Activated T-cell treated with anti-CD3 and anti-CD28 coated beads for 1 hour (primary cell): ENCODE results near the gene SPATA24.
"Not testable (repeated sequence)": the region's sequence is repeated elsewhere in the genome, so short reads cannot be mapped to it uniquely, and the experiment has no call there.

ENCODE experiments used
- DNase-seq: peaks from one replicate; pipeline ENCODE4 v3.0.0-alpha.2; 2020; ENCODE audit warnings: low read depth

SPATA24 gene

GRCh38 chr5:139416651-139417050, 12.8 kb upstream of the SPATA24 start:
- DNase-seq: no peak

DNA sequence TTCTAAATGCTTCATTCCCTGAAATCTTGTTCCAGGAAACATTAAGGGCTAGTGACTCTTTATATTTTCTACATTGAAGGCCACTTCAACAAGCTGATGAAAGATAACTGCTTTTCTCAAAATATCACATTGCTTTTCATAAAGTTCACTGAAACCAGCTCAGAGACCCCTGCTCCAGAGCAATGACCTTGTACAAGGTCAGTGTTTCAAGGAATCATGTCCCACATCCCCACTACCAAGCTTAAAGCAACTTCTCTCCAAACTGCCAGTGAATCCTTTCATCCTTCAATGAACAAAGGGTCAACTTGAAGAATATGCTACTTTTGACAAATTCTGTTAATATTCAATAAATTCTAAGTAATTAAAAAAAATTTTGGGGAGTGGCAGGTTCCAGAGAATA, 12.0 kb upstream of the SPATA24 start:
- no peak for DNase-seq

GRCh38 chr5:139415221-139415861, 11.5 kb upstream of the SPATA24 start:
- no peak for DNase-seq

DNA sequence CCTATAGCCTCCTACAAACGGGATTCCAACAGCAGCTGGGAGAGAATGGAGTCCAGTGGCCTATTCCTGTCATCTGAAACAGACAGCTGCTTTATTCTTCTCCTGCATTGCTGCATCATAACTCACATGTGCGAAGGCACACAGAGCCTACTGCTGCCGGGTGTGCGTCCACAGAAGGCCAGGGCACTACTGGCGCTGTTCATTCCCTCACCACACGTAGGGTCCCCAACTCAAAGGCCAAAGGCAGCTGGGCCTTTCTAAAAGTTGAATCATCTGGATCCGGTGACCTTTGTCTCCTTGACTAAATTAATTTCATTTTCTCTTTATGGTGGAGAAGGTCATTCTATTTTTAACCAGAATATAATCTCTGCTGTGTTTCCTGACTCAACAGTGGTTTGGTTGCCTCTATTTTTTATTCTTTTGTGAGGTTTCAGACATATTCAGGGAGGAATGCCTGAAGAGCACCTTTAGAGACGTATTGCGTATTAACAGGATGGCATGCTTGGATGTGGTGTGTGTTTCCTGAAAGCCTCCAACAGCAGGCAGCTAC, 10.8 kb upstream of the SPATA24 start:
- no peak for DNase-seq

- no peak for DNase-seq
These were observed 10.1 kb upstream of the SPATA24 start for GRCh38 chr5:139413963-139414362.

GRCh38 chr5:139413153-139413552, 9.3 kb upstream of the SPATA24 start:
- DNase-seq: no peak

- no peak for DNase-seq
These were observed 7.3 kb upstream of the SPATA24 start for GRCh38 chr5:139410993-139411828.

- DNase-seq: no peak
These were observed 6.5 kb upstream of the SPATA24 start for GRCh38 chr5:139410121-139410992.

GRCh38 chr5:139409116-139409515, 5.2 kb upstream of the SPATA24 start:
- not testable (repeated sequence) for DNase-seq

- no peak for DNase-seq
These were observed 4.3 kb upstream of the SPATA24 start for GRCh38 chr5:139408191-139408590.

- no peak for DNase-seq
These were observed 3.6 kb upstream of the SPATA24 start for GRCh38 chr5:139407517-139407916.

GRCh38 chr5:139406963-139407362, 3.1 kb upstream of the SPATA24 start:
- no peak for DNase-seq

GRCh38 chr5:139404484-139404840, 573 bp upstream of the SPATA24 start:
- DNase-seq: no peak

GRCh38 chr5:139403418-139403786, 487 bp downstream of the SPATA24 start:
- no peak for DNase-seq

- DNase-seq: no peak
These were observed 1.2 kb downstream of the SPATA24 start for GRCh38 chr5:139402561-139403158.

DNA sequence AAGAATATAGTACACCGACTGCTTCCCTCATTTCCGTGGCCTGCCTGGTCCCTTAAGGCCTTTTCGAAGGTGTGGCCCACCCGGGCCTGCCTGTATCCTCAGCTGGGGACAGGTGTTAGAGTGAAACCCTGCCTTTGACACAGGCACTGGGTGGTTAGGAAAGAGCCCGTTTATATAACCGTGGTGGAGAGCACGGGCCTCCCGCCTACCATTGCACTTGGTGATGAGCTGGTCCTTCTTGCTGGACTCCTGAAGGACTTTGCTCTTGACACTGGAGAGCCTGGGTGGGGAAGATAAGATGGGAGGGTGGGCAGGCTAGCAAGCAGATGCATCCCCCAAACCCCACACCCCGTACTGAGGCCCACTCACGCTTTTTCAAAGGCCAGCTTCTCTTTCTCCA, 2.3 kb downstream of the SPATA24 start:
- no peak for DNase-seq

GRCh38 chr5:139399501-139400121, 4.3 kb downstream of the SPATA24 start:
- DNase-seq: no peak

- no peak for DNase-seq
These were observed 6.0 kb downstream of the SPATA24 start for GRCh38 chr5:139397921-139398320.

DNA sequence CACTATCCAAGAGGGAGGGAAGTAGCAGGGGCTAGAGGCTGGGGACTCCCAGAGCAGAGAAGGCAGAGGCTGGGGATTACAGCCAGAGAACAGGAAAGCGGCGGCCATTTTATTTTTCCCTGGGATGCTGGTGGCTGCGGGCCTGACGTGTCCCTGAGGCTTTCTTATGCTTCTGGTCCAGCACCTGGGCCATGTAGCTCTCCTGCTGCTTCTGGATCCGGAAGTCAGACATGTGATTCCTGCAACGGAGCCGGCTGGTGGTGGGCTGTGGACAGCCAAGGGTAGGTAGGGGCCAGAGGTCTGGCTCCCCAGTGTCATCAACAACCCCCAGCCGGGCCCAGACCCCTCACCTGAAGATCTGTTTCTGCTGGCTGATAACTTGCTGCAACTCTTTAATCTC, 7.2 kb downstream of the SPATA24 start:
- DNase-seq: no peak

DNA sequence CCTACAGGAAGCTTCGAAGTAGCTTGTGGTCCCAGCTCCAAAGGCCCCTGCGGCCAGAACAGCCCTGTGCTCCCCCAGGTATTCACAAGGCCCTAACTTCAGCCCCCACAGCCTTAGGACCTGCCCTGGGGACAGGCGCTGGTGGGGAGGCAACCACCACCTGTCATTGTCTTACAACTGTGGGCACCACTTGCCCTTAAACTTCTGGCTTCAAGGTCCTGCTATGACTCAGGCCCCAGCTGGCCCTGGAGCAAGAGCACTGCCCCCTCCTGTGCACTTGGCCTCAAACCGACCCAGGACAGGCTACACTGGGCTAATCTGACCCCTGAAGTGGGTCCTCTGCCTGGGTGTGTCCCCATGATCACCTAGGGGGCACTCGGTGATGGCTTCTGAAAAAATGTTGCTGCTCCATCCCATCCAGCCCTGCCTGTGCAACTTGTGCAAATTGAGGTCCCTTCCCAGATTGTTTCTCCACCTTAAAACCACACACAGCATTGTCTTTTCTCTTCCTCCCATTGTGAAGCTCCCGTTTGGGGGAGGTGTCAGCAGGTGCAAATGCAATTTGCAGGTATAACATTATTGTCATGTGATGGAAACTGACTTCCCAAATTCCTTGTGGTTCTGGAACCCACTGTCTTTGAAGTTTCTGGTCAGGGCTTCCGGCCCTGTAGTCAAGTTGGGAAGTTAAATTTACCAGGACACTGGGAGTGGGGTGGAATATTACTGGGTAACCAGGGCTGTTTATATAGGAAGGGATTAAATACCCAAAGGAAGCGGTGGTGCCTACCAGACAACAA, 7.8 kb downstream of the SPATA24 start:
- no peak for DNase-seq
